Endothelial cell of umbilical vein (primary cell): ENCODE data around the gene ACBD6. TPM values are rescaled to one million over a fixed set of nuclear protein-coding genes. Genes with fewer than 3 reads are reported as not detected.

Source experiments
- BruUV-seq: library from RNA; stranded (reverse); fragments of 400-500 nt; replicated peaks from 2 replicates; lab custom pipeline; 2021; lab: Mats Ljungman, UMichigan
- CTCF ChIA-PET: fragments of 300-600, 350-600 bp; sonication (Branson Sonifier 250); formaldehyde crosslinking; loops from one replicate; lab custom pipeline; 2021; ENCODE audit warnings: antibody characterized with exemption, inconsistent platforms; lab: Charles Lee
- POLR2A ChIA-PET: fragments of 300-600, 350-600 bp; sonication (Branson Sonifier 250); formaldehyde crosslinking; loops from one replicate; lab custom pipeline; 2021; ENCODE audit warnings: antibody characterized with exemption, inconsistent platforms; lab: Charles Lee
- DNase-seq: peaks from one replicate; pipeline ENCODE4 v3.0.0-alpha.2; 2011; ENCODE audit warnings: low read depth, low spot score
- FAIRE-seq: peaks from 2 replicates; lab custom pipeline; 2011; peaks lifted over from hg19 to GRCh38; lab: Jason Lieb, UNC
- H2AFZ ChIP-seq: 2 replicates; pipeline ENCODE4 v1.6.0; 2012; ENCODE audit warnings: low read depth, low read length, control low read depth, inconsistent platforms
- H3K27ac ChIP-seq: 2 replicates; pipeline ENCODE4 v1.5.1; 2011; ENCODE audit warnings: low read depth, mild to moderate bottlenecking, control low read depth, low read length, moderate library complexity; ENCODE audit not compliant: insufficient read depth
- H3K27me3 ChIP-seq, 2 experiments: 2 replicates each; pipeline versions ENCODE4 v1.6.0 to v1.6.1; 2011; ENCODE audit warnings: low read length in 2 of 2, mixed read lengths in 1 of 2; ENCODE audit not compliant: control insufficient read depth in 2 of 2, insufficient read depth in 2 of 2
- H3K36me3 ChIP-seq, 2 experiments: 2 replicates in 1 of 2; 3 replicates in 1 of 2; pipeline ENCODE4 v1.5.1; 2011; ENCODE audit warnings: low read length in 2 of 2, mild to moderate bottlenecking in 1 of 2, moderate library complexity in 1 of 2; ENCODE audit not compliant: control insufficient read depth in 2 of 2, insufficient read depth in 2 of 2; ENCODE audit errors: extremely low read depth in 1 of 2
- H3K4me1 ChIP-seq: 3 replicates; pipeline ENCODE4 v1.5.1; 2011; ENCODE audit warnings: mild to moderate bottlenecking, low read length; ENCODE audit not compliant: control insufficient read depth, insufficient read depth; ENCODE audit errors: extremely low read depth
- H3K4me2 ChIP-seq: 2 replicates; pipeline ENCODE4 v1.6.1; 2011; ENCODE audit warnings: low read length, control low read depth, mixed read lengths; ENCODE audit not compliant: insufficient read depth
- H3K4me3 ChIP-seq, 3 experiments: fragments of 200-600 bp in 1 of 3; sonication (generic), shearing (Covaris generic) in 1 of 3; replicated peaks in 1 of 3; 2 replicates each; pipeline ENCODE4 v1.5.1; 2011 to 2016; ENCODE audit warnings: control low read depth in 3 of 3, low read length in 3 of 3, mild to moderate bottlenecking in 2 of 3, inconsistent platforms in 1 of 3, low read depth in 1 of 3, moderate library complexity in 1 of 3; ENCODE audit not compliant: insufficient read depth in 1 of 3
- H3K79me2 ChIP-seq: 2 replicates; pipeline ENCODE4 v1.6.0; 2012; ENCODE audit warnings: low read length, inconsistent platforms; ENCODE audit not compliant: control insufficient read depth, insufficient read depth
- H3K9ac ChIP-seq: replicated peaks from 2 replicates; pipeline ENCODE3; 2011; ENCODE audit warnings: low read length, control low read depth; ENCODE audit not compliant: insufficient read depth; ENCODE audit errors: extremely low read depth
- H3K9me1 ChIP-seq: replicated peaks from 3 replicates; pipeline ENCODE4 v1.6.0; 2011; ENCODE audit warnings: mild to moderate bottlenecking, low read length; ENCODE audit not compliant: control insufficient read depth, insufficient read depth; ENCODE audit errors: extremely low read depth
- H3K9me3 ChIP-seq: replicated peaks from 2 replicates; pipeline ENCODE4 v1.5.1; 2012; ENCODE audit warnings: low read length, inconsistent platforms; ENCODE audit not compliant: control insufficient read depth, insufficient read depth
- H4K20me1 ChIP-seq: replicated peaks from 2 replicates; pipeline ENCODE3; 2011; ENCODE audit warnings: mild to moderate bottlenecking, low read length; ENCODE audit not compliant: control insufficient read depth, insufficient read depth; ENCODE audit errors: extremely low read depth
- CTCF ChIP-seq, 2 donors: IDR thresholded peaks; 1 replicate in 1 of 2; 2 replicates in 1 of 2; pipeline ENCODE4 v1.5.1; 2011; ENCODE audit warnings: low read length in 2 of 2, mild to moderate bottlenecking in 2 of 2, moderate library complexity in 2 of 2, control low read depth in 1 of 2, inconsistent platforms in 1 of 2, low read depth in 1 of 2; ENCODE audit not compliant: insufficient read depth in 1 of 2; ENCODE audit errors: extremely low read depth in 1 of 2
- EZH2 ChIP-seq: IDR thresholded peaks from 2 replicates; pipeline ENCODE4 v1.6.1; 2012; ENCODE audit warnings: borderline replicate concordance, low read depth, mild to moderate bottlenecking, moderate library complexity, low read length, inconsistent platforms; ENCODE audit not compliant: severe bottlenecking
- FOS ChIP-seq: IDR thresholded peaks from 2 replicates; pipeline ENCODE4 v1.6.1; 2011; ENCODE audit warnings: mild to moderate bottlenecking, low read length, moderate library complexity, borderline replicate concordance; ENCODE audit not compliant: insufficient read depth
- GATA2 ChIP-seq: IDR thresholded peaks from 2 replicates; pipeline ENCODE4 v1.7.0; 2011; ENCODE audit warnings: low read depth, mild to moderate bottlenecking, moderate library complexity, mixed read lengths, low read length; ENCODE audit not compliant: insufficient read length, insufficient read depth
- JUN ChIP-seq: IDR thresholded peaks from 2 replicates; pipeline ENCODE4 v1.6.1; 2011; ENCODE audit warnings: borderline replicate concordance, low read depth; ENCODE audit not compliant: insufficient read length, insufficient read depth
- MYC ChIP-seq: IDR thresholded peaks from one replicate; pipeline ENCODE4 v1.6.1; 2011; ENCODE audit warnings: mild to moderate bottlenecking, low read depth, low read length
- POLR2A ChIP-seq: IDR thresholded peaks from 2 replicates; pipeline ENCODE4 v1.6.1; 2012; ENCODE audit warnings: low read depth, mild to moderate bottlenecking, control low read depth, low read length
- POLR2AphosphoS5 ChIP-seq: IDR thresholded peaks from 2 replicates; pipeline ENCODE4 v1.6.1; 2012; ENCODE audit warnings: low read depth, mild to moderate bottlenecking, control low read depth, low read length, moderate library complexity; ENCODE audit not compliant: insufficient read depth
- dilution Hi-C: fragments of 300-500 bp; cut with MboI; formaldehyde crosslinking; loops from one replicate; pipeline ENCODE4 v1.15.0; 2019; ENCODE audit warnings: low sequenced_read_pairs; ENCODE audit not compliant: extremely low pct_ligation_motif_present
- intact Hi-C: fragments of 100-400 bp; cut with micrococcal nuclease; formaldehyde crosslinking; loops from one replicate; pipeline ENCODE4 v1.10.0; 2022
- polyA plus RNA-seq, 4 experiments: library from polyadenylated mRNA; depleted of rRNA in 3 of 4; stranded (reverse) in 3 of 4; unstranded in 1 of 4; fragments of >200 nt; gene quantifications; 2 replicates each; pipeline versions ENCODE4 v1.2.1 to v1.2.3, GENCODE V29; 2011 to 2012; ENCODE audit warnings: missing spikeins in 1 of 4
- total RNA-seq: library from RNA; stranded (reverse); gene quantifications from 2 replicates; pipeline ENCODE4 v1.2.3, GENCODE V29; 2021
- TF ChIP-seq, protein P1 (sequence below): IDR thresholded peaks from 2 replicates; pipeline ENCODE4 v1.6.1; 2011; ENCODE audit not compliant: insufficient read depth, insufficient read length

The ACBD6 gene
- total and polyA plus RNA-seq, 2 donors (not counting 3 experiments of a cell fraction or from before 2014, with no cell fraction given), result 55.6 to 56.4 TPM

DNA sequence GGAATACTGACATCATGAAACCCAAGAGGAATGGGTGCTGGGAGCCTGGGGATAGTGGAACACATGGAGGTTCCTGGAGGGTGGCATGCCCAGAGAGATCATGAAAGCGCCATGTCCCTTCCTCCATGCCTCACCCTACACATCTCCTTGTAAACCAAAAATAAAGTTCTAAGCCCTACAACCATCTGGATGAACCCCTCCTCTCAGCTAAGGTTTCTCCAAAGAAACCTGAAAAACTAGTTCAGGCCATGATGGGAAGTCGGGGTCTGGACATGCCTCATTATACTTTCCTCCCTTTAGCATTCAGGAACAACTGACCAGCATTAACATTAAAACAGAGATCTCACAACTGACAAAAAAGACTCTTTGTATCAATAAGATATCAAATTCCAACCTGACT lies 68.5 kb downstream of the ACBD6 start:
- CTCF ChIA-PET, result no interaction called here
- H3K79me2 ChIP-seq, result peaks cover 17% of the 10 kb centered on the region
- no peak overlapping the region for H3K27ac ChIP-seq
- POLR2A ChIA-PET, result no interaction called here
- intact Hi-C loops (no loop called here), dilution Hi-C loops (no loop called here)
- no peaks in the 10 kb centered on the region for H3K9me3 ChIP-seq
- no peaks in the 10 kb centered on the region for H3K36me3 ChIP-seq
- DNase-seq (no peak), FAIRE-seq (no peak)
- H3K9me1 ChIP-seq, result no peaks in the 10 kb centered on the region
- no peak for TF ChIP-seq FOS
- TF ChIP-seq, protein P1, sequence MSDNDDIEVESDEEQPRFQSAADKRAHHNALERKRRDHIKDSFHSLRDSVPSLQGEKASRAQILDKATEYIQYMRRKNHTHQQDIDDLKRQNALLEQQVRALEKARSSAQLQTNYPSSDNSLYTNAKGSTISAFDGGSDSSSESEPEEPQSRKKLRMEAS, result no peak
- no TSS peak for BruUV-seq
- no peak overlapping the region for H3K4me3 ChIP-seq
- no peaks in the 10 kb centered on the region for H3K4me1 ChIP-seq
- no peak overlapping the region for H3K9ac ChIP-seq
- H2AFZ ChIP-seq, result no peak overlapping the region
- H3K4me2 ChIP-seq, result no peak overlapping the region
- no peaks in the 10 kb centered on the region for H3K27me3 ChIP-seq
- H4K20me1 ChIP-seq, result peaks cover 3% of the 10 kb centered on the region

DNA sequence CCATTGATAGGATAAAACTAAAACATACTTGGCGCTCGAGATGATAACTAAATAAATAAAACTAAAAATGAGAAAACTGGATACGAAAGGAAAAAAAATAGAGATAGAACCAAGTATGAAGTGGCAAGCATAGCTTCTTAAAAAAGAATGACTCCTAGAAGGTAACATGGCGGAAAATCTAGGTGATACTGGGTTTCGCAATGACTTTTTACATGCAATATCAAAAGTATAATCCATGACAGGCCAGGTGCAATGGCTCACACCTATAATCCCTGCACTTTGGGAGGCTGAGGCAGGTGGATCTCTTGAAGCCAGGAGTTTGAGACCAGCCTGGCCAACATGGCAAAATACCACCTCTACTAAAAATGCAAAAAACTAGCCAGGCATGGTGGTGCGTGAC lies 70.7 kb downstream of the ACBD6 start:
- Histone ChIP-seq H3K4me1 (no peaks in the 10 kb centered on the region), H3K9me1 (no peaks in the 10 kb centered on the region), H3K27me3 (no peaks in the 10 kb centered on the region), H3K36me3 (no peaks in the 10 kb centered on the region), H3K4me2 (no peak overlapping the region), H3K4me3 (no peak overlapping the region), H3K9ac (no peak overlapping the region), H2AFZ (no peak overlapping the region), H3K27ac (no peak overlapping the region), H3K9me3 (no peaks in the 10 kb centered on the region), H3K79me2 (peaks cover 17% of the 10 kb centered on the region), H4K20me1 (peaks cover 3% of the 10 kb centered on the region)
- FAIRE-seq (no peak), DNase-seq (no peak)
- TF ChIP-seq, protein P1, result no peak
- no peak for TF ChIP-seq CTCF (IDR thresholded peaks at IDR 0.05; ENCODE audit: extremely low read depth in 1 of 2, insufficient read depth in 1 of 2, low read depth in 1 of 2, low read length in 2 of 2)
- TF ChIP-seq GATA2, result no peak
- no peak for TF ChIP-seq POLR2AphosphoS5
- no peak for TF ChIP-seq POLR2A
- TF ChIP-seq FOS, result no peak
- TF ChIP-seq EZH2, result no peak
- TF ChIP-seq JUN, result no peak
- TF ChIP-seq MYC, result no peak
- ChIA-PET CTCF (no interaction called here), POLR2A (interaction anchor here (0.6 kb wide), 1 partner anchor 1576 kb away, joined by 3 read pairs; no protein-coding TSS in a partner anchor)
- dilution Hi-C loops, result no loop called here
- no TSS peak for BruUV-seq
- intact Hi-C loops, result no loop called here
